HCT116 (cell line): ENCODE measurements around the gene OR6B2. TPM values are rescaled to one million over a fixed set of nuclear protein-coding genes. Genes with fewer than 3 reads are reported as not detected.

ENCODE experiments used
- ATAC-seq: fragments of 200-7000 bp; cut with Tn5 transposase; 2 replicates; pipeline ENCODE4 v1.9.1; 2020; ENCODE audit warnings: mild to moderate bottlenecking, moderate library complexity
- BruUV-seq: library from RNA; stranded (reverse); fragments of 400-500 nt; replicated peaks from 2 replicates; lab custom pipeline; 2021; lab: Mats Ljungman, UMichigan
- CTCF ChIA-PET: fragments of 300-600 bp; sonication (Branson Sonifier 250); formaldehyde crosslinking; loops from one replicate; lab custom pipeline; 2021; ENCODE audit warnings: antibody characterized with exemption; lab: Charles Lee
- POLR2A ChIA-PET: fragments of 300-600, 350-600 bp; sonication (Branson Sonifier 250); formaldehyde crosslinking; loops from one replicate; lab custom pipeline; 2021; ENCODE audit warnings: antibody characterized with exemption; lab: Charles Lee
- RAD21 ChIA-PET, 2 experiments: fragments of 300-600 bp; sonication (Branson Sonifier 250); formaldehyde crosslinking; loops; one replicate each; lab custom pipeline; 2023; ENCODE audit warnings: low total read pairs in 2 of 2; ENCODE audit not compliant: uncharacterized antibody in 2 of 2, unreplicated experiment in 2 of 2, low non-redundant PET in 1 of 2; lab: Charles Lee
- DNase-seq: peaks from one replicate; pipeline ENCODE4 v3.0.0-alpha.2; 2010; ENCODE audit warnings: low read depth, low spot score
- H2AFZ ChIP-seq: fragments of 200-600 bp; shearing (Covaris generic), sonication (generic); 2 replicates; pipeline ENCODE4 v1.6.1; 2017; ENCODE audit warnings: low read depth, mixed run types, mixed read lengths, antibody characterized with exemption, low read length; ENCODE audit not compliant: poor library complexity, severe bottlenecking
- H3K27ac ChIP-seq: 2 replicates; pipeline ENCODE4 v1.5.1; 2012; ENCODE audit warnings: low read depth, low read length
- H3K27me3 ChIP-seq: fragments of 200-600 bp; sonication (generic); 2 replicates; pipeline ENCODE4 v1.6.1; 2016; ENCODE audit warnings: mixed run types, low read length, mixed read lengths; ENCODE audit not compliant: insufficient read depth
- H3K36me3 ChIP-seq, 2 experiments: fragments of 200-500 bp in 1 of 2; fragments of 200-600 bp in 1 of 2; sonication (Bioruptor generic) in 1 of 2; sonication (generic) in 1 of 2; 2 replicates each; pipeline versions ENCODE4 v1.5.1 to v1.6.1; 2014 to 2016; ENCODE audit warnings: low read length in 2 of 2, inconsistent platforms in 1 of 2, mixed read lengths in 1 of 2, mixed run types in 1 of 2; ENCODE audit not compliant: insufficient read depth in 2 of 2, control insufficient read depth in 1 of 2
- H3K4me1 ChIP-seq, 2 experiments: fragments of 200-600 bp in 1 of 2; sonication (generic) in 1 of 2; 2 replicates each; pipeline versions ENCODE4 v1.5.1 to v1.6.1; 2012 to 2017; ENCODE audit warnings: low read length in 2 of 2, inconsistent platforms in 1 of 2, mild to moderate bottlenecking in 1 of 2, mixed read lengths in 1 of 2, mixed run types in 1 of 2, moderate library complexity in 1 of 2; ENCODE audit not compliant: insufficient read depth in 2 of 2, control insufficient read depth in 1 of 2
- H3K4me2 ChIP-seq: fragments of 200-600 bp; sonication (generic); 2 replicates; pipeline ENCODE4 v1.6.1; 2017; ENCODE audit warnings: mixed run types, low read length, mixed read lengths
- H3K4me3 ChIP-seq, 2 experiments: fragments of 200-600 bp in 1 of 2; sonication (generic) in 1 of 2; replicated peaks in 1 of 2; 2 replicates each; pipeline ENCODE4 v1.5.1; 2011 to 2016; ENCODE audit warnings: low read length in 2 of 2, control low read depth in 1 of 2, low read depth in 1 of 2, mild to moderate bottlenecking in 1 of 2, mixed read lengths in 1 of 2, mixed run types in 1 of 2
- H3K79me2 ChIP-seq: fragments of 200-600 bp; sonication (generic); 2 replicates; pipeline ENCODE4 v1.6.1; 2017; ENCODE audit warnings: mild to moderate bottlenecking, mixed run types, low read length, moderate library complexity, mixed read lengths; ENCODE audit not compliant: insufficient read depth
- H3K9ac ChIP-seq: fragments of 200-600 bp; sonication (generic); 2 replicates; pipeline ENCODE4 v1.6.1; 2016; ENCODE audit warnings: low read length, mixed read lengths
- H3K9me2 ChIP-seq: fragments of 200-600 bp; sonication (generic), shearing (Covaris generic); 2 replicates; pipeline ENCODE4 v1.6.1; 2017; ENCODE audit warnings: mixed run types, mild to moderate bottlenecking, moderate library complexity; ENCODE audit not compliant: insufficient read depth
- H3K9me3 ChIP-seq, 2 experiments: fragments of 200-500 bp in 1 of 2; fragments of 200-600 bp in 1 of 2; sonication (Bioruptor generic) in 1 of 2; sonication (generic) in 1 of 2; 2 replicates each; pipeline ENCODE4 v1.6.1; 2014 to 2017; ENCODE audit warnings: low read length in 2 of 2, mixed read lengths in 2 of 2, inconsistent platforms in 1 of 2, low read depth in 1 of 2, mild to moderate bottlenecking in 1 of 2, mixed run types in 1 of 2, moderate library complexity in 1 of 2; ENCODE audit not compliant: control insufficient read depth in 1 of 2, insufficient read depth in 1 of 2
- H4K20me1 ChIP-seq: fragments of 200-600 bp; sonication (generic), shearing (Covaris generic); 2 replicates; pipeline ENCODE4 v1.6.1; 2017; ENCODE audit warnings: mixed run types, mild to moderate bottlenecking, moderate library complexity; ENCODE audit not compliant: insufficient read depth
- CEBPB ChIP-seq: IDR thresholded peaks from 2 replicates; pipeline ENCODE4 v1.6.1; 2012; ENCODE audit warnings: low read depth
- CTCF ChIP-seq, 3 experiments: fragments of 200-600 bp in 1 of 3; sonication (generic) in 1 of 3; IDR thresholded peaks in 2 of 3; conservative IDR thresholded peaks in 1 of 3; 2 replicates each; pipeline ENCODE4 v1.5.1; 2012 to 2017; ENCODE audit warnings: low read depth in 2 of 3, low read length in 2 of 3, antibody characterized with exemption in 1 of 3, borderline replicate concordance in 1 of 3, control low read depth in 1 of 3, mild to moderate bottlenecking in 1 of 3, mixed read lengths in 1 of 3, mixed run types in 1 of 3, moderate library complexity in 1 of 3; ENCODE audit not compliant: insufficient read depth in 1 of 3
- EZH2 ChIP-seq: fragments of 200-600 bp; sonication (generic); IDR thresholded peaks from 2 replicates; pipeline ENCODE4 v1.6.1; 2017; ENCODE audit warnings: antibody characterized with exemption, mixed run types
- EZH2phosphoT487 ChIP-seq: fragments of 200-600 bp; IDR thresholded peaks from 2 replicates; pipeline ENCODE4 v1.6.1; 2018; ENCODE audit warnings: antibody characterized with exemption, borderline replicate concordance
- RAD21 ChIP-seq: IDR thresholded peaks from 2 replicates; pipeline ENCODE4 v1.6.1; 2012; ENCODE audit warnings: low read depth, mild to moderate bottlenecking
- SIN3A ChIP-seq: IDR thresholded peaks from 2 replicates; pipeline ENCODE4 v1.6.1; 2012; ENCODE audit warnings: low read depth
- SP1 ChIP-seq: IDR thresholded peaks from 2 replicates; pipeline ENCODE4 v1.6.1; 2012; ENCODE audit warnings: low read depth
- TCF7L2 ChIP-seq: IDR thresholded peaks from 2 replicates; pipeline ENCODE4 v1.7.0; 2011; ENCODE audit warnings: borderline replicate concordance, inconsistent platforms; ENCODE audit not compliant: insufficient read depth, insufficient read length; ENCODE audit errors: extremely low read depth
- ZFX ChIP-seq: fragments of 450-650 bp; IDR thresholded peaks from 2 replicates; pipeline ENCODE4 v1.6.1; 2017
- intact Hi-C: fragments of 100-400 bp; cut with micrococcal nuclease; formaldehyde crosslinking; loops from 2 replicates; pipeline ENCODE4 v1.10.0; 2022
- total RNA-seq: library from RNA; stranded (reverse); gene quantifications from one replicate; pipeline ENCODE4 v1.2.1, GENCODE V29; 2021; ENCODE audit not compliant: unreplicated experiment

OR6B2 gene
- total RNA-seq, 1 experiment from 2014 or later: not detected

- Histone ChIP-seq H3K9me3 (no peaks in the 10 kb centered on the region), H3K27ac (no peak overlapping the region), H4K20me1 (no peaks in the 10 kb centered on the region), H3K4me3 (no peak overlapping the region), H3K4me2 (no peak overlapping the region), H3K4me1 (no peaks in the 10 kb centered on the region), H3K9me2 (no peaks in the 10 kb centered on the region), H3K9ac (no peak overlapping the region), H3K36me3 (no peaks in the 10 kb centered on the region), H3K79me2 (no peaks in the 10 kb centered on the region)
- POLR2A ChIA-PET: no interaction called here
- RAD21 ChIA-PET: no interaction called here
- CTCF ChIA-PET: no interaction called here
- DNase-seq: no peak
- ATAC-seq: no peak
- intact Hi-C loops: no loop called here
- no peak for TF ChIP-seq SIN3A
- no peak for TF ChIP-seq CTCF (IDR thresholded peaks at IDR 0.05 in 2 of 3, conservative IDR thresholded peaks at IDR 0.05 in 1 of 3; ENCODE audit: borderline replicate concordance in 1 of 3, insufficient read depth in 1 of 3, low read depth in 2 of 3, low read length in 2 of 3)
- TF ChIP-seq RAD21: no peak
- TF ChIP-seq EZH2: no peak
- TF ChIP-seq TCF7L2: no peak
- no peak for TF ChIP-seq SP1
- no peak for TF ChIP-seq EZH2phosphoT487
- TF ChIP-seq CEBPB: no peak
- TF ChIP-seq ZFX: no peak
- TF ChIP-seq, all 23 proteins: peak for 0
- no TSS peak for BruUV-seq
- Histone ChIP-seq H2AFZ (no peak overlapping the region), H3K27me3 (peaks cover 75% of the 10 kb centered on the region)
These were observed 3.1 kb upstream of the OR6B2 start for GRCh38 chr2:240033330-240033678.
